ENCODE results near the gene ZNF638. TPM values are rescaled to one million over a fixed set of nuclear protein-coding genes. Genes with fewer than 3 reads are reported as not detected.

The ZNF638 gene
- polyA plus RNA-seq, 6 donors from 2014 or later: 34.9 to 80.2 (median 50.9) TPM

DNA sequence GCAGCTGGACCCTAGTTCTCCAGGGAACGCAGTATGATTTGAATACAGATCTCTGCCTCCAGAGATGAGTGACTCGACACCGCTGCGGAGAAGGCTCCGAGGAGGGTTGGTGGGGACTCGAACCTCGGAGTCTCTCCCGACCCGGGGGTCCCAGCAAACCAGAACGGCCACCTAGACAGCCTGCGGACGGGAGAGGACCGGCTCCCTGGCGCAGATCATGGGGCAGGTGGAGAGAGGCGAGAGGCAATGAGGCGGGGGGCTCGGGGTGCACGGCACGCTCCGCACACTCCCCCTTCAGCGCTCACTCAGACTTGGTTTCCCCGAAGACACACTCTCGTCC lies 134.3 kb downstream of the ZNF638 start:
- Mint-ChIP-seq H3K36me3 (no peaks in the 10 kb centered on the region), H3K9me3 (peaks cover 0 to 10% (median 4%) of the 10 kb centered on the region in 7 donors), H3K27me3 (peaks cover 27 to 47% (median 37%) of the 10 kb centered on the region in 3 donors), H3K4me3 (no peak overlapping the region), H3K4me1 (peaks cover 7 to 10% (median 7%) of the 10 kb centered on the region in 3 donors), H3K27ac (no peak overlapping the region)
- ATAC-seq (ENCODE audit: low read depth in 2 of 2) (no peak), DNase-seq (no peak)

DNA sequence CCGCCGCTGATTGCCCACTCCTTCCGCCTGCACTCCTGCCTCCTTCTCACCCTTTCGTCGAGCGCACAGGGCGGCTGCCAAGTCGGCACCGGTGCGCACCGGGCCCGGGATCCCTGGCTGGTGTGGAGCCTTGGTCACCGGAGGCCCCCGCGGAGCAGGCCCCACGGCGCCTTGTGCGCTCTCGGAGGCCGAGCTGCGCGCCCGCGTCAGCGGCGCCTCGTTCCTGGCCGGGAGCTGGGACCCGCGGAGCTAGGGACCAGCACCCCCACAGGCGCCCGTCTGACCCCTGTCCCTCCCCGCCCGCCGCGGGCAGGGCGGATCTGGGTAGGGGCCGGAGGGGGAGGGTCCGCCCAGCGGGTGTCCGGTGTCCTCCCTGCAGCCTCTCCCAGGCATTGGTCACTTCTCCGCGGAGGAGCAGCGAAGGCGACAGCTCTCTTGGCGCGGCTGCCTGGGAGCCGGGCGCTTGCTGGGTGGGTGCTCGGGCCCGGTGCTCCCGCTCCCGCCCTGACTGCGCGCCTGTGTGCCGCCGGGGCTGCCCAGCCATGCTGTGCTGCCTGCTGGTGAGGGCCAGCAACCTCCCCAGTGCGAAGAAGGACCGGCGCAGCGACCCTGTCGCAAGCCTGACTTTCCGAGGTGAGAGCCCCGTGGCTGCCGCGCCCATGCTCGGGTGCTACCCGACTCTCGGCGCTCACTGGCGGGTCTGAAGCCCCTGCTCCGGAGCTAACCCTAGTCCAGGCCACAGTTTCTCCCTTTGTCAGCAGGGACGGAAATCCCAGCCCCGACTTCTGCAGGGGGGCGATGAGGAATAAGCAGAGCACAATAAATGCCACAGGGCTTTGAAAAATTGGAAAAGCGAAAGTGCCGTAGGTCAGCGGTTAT lies 135.0 kb downstream of the ZNF638 start:
- ATAC-seq (ENCODE audit: low read depth in 2 of 2) (no peak), DNase-seq (no peak)
- peak overlapping the region; percentile 68 to 84 (median 75) for H3K4me3 Mint-ChIP-seq
- peaks cover 7 to 10% (median 7%) of the 10 kb centered on the region in 3 donors for H3K4me1 Mint-ChIP-seq
- no peak overlapping the region for H3K27ac Mint-ChIP-seq
- H3K9me3 Mint-ChIP-seq: peaks cover 0 to 5% (median 2%) of the 10 kb centered on the region in 7 donors
- peaks cover 27 to 42% (median 31%) of the 10 kb centered on the region in 3 donors for H3K27me3 Mint-ChIP-seq
- no peaks in the 10 kb centered on the region for H3K36me3 Mint-ChIP-seq

DNA sequence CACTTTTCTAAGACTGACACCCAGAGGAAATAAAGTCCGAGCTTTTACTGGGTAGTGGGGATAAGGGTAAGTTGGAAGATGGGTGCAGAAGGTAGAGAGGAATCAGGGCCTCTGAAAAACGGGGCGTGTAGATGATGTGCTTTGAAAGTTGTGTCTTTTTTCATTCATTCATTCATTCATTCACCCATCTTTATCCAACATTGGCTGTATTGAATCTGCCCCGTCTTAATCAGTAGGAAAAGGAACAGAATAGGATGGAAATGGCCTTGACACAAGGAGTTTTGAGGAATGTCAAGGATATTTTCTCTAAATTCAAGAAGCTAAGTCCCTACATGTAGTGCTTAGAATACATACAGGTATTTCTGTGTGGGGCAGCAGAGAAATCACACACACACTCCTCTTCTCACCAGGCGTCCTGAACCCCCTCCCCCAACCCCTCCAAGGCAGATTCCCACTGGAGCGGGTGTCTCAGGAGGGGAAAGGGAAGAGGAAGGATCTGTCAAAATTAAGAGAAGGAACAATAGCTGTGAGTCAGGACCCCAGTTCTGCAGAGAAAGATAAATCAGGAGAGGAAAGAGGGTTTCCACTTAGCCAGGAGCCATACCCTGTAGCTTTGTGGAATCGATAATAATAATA lies 135.7 kb downstream of the ZNF638 start:
- Mint-ChIP-seq H3K9me3 (peaks cover 0 to 4% (median 2%) of the 10 kb centered on the region in 7 donors), H3K36me3 (no peaks in the 10 kb centered on the region), H3K27ac (no peak overlapping the region), H3K27me3 (peaks cover 27 to 41% (median 31%) of the 10 kb centered on the region in 3 donors), H3K4me1 (peaks cover 7 to 10% (median 7%) of the 10 kb centered on the region in 3 donors), H3K4me3 (peak overlapping the region; percentile 68 to 84 (median 75))
- no peak for DNase-seq
- no peak for ATAC-seq (ENCODE audit: low read depth in 2 of 2)

DNA sequence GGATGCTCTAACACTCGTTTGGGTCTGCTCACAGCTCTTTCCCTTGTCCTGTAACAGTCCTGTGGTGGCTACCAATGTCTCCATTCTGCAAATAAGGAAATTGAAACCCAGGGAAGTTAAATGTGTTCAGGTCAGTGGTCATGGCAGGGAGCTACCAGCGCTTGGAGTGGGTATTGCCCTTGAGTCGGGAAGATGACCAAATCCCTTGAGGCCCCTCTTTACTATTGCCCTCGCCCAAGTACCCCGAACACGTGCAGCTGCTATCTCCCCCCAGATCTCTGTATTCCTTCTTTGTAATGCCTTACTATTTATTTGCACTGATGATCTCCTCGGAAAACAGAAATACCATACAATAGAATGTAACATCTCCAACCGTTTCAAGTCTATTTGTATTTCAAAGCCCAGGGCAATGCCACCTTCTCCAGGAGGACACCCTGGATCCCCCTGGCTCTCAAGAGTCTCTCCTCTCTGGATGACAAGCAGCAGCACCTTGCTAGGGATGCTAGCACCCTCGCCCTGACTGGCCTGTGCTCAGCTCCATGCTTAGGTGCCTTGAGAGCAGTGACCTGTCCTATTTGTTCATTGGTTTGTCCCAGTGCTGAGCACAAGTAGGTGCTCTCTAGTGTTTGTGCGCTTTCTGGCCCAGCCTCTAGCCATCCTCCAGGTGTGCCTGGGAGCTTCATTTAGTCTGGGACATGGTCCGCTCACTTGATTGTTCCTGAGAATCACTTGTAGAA lies 136.9 kb downstream of the ZNF638 start:
- Mint-ChIP-seq H3K4me3 (peak overlapping the region in 1 of 8 donors; percentile 26), H3K36me3 (no peaks in the 10 kb centered on the region), H3K4me1 (peaks cover 7 to 10% (median 7%) of the 10 kb centered on the region in 3 donors)

DNA sequence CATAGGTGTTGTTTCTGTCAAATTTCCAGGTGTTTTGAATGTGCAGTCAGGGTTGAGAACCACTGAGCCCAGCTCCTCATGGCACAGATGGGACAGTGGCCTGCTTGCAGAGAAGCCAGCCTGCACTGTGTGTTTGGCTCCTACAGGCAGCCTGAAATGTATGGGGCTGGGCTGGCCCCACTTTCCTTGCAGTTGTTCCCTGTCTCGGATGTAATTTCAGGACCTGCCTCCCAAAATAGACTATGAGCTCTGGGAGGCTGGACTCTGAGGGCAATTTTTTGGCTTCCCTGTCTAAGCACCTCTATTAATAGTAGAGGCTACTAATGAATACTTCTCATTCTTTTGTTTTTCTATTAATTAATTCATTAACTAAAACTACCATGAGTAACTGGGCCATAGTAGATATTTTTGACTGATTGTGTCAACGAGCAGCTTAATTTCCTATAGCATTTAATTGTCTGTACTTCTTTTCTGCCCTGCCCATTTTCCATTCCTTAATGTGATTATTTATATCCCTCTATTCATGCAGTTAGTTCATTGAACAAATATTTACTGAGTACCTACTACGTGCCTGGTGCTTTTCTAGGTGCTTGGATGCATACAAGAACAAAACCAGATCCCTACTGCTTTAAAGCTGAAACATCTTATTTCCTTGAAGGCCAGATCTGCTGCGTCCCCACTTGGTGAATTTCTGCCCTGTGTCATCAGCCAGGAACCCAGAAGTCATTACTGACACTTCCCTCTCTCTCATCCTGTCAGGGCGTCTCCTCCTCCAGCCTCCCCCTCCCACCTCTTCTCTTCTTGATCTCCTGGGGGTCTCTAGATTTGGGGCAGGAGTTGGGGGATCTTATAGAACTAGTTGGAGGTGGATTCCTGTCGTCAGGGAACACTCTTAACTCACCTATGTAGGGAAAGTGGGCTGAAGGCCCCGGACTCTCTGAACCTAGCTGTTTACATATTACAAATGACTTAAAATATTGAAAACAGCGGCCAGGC lies 138.1 kb downstream of the ZNF638 start:
- ATAC-seq (ENCODE audit: low read depth in 2 of 2) (no peak), DNase-seq (no peak)
- Mint-ChIP-seq H3K4me1 (peaks cover 7 to 12% (median 7%) of the 10 kb centered on the region in 3 donors), H3K4me3 (no peak overlapping the region), H3K9me3 (peaks cover 0 to 2% (median 0%) of the 10 kb centered on the region in 7 donors), H3K27me3 (peaks cover 27 to 57% (median 44%) of the 10 kb centered on the region in 3 donors), H3K36me3 (no peaks in the 10 kb centered on the region), H3K27ac (no peak overlapping the region)

More for the DNA sequence above, 136.9 kb downstream of the ZNF638 start:
- H3K27ac Mint-ChIP-seq: no peak overlapping the region
- ATAC-seq (ENCODE audit: low read depth in 2 of 2) (no peak), DNase-seq (no peak)
- H3K9me3 Mint-ChIP-seq: peaks cover 0 to 2% (median 0%) of the 10 kb centered on the region in 7 donors
- H3K27me3 Mint-ChIP-seq: peaks cover 27 to 53% (median 41%) of the 10 kb centered on the region in 3 donors

DNA sequence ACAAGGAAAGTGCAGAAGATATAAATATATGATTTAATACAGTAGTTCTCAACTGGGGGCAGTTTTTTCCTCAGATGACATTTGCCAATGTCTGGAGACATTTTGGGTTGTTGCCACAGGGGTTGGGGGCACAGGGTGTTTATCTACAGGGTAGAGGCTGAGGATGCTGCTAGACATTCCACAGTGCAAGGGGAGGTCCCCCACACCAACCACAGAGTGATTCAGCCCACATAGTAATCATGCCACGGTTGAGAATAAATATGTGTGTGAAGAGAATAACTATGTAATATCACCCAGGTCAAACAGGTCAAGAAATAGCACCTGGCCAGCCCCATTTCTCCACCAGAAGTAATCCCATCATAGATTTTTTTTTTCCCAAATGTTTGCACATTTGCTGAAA lies 139.7 kb downstream of the ZNF638 start:
- DNase-seq (no peak), ATAC-seq (ENCODE audit: low read depth in 2 of 2) (no peak)
- H3K36me3 Mint-ChIP-seq: no peaks in the 10 kb centered on the region
- H3K27me3 Mint-ChIP-seq: peaks cover 27 to 57% (median 44%) of the 10 kb centered on the region in 3 donors
- peaks cover 7 to 12% (median 7%) of the 10 kb centered on the region in 3 donors for H3K4me1 Mint-ChIP-seq
- no peak overlapping the region for H3K4me3 Mint-ChIP-seq
- no peak overlapping the region for H3K27ac Mint-ChIP-seq
- peaks cover 0 to 2% (median 0%) of the 10 kb centered on the region in 7 donors for H3K9me3 Mint-ChIP-seq

DNA sequence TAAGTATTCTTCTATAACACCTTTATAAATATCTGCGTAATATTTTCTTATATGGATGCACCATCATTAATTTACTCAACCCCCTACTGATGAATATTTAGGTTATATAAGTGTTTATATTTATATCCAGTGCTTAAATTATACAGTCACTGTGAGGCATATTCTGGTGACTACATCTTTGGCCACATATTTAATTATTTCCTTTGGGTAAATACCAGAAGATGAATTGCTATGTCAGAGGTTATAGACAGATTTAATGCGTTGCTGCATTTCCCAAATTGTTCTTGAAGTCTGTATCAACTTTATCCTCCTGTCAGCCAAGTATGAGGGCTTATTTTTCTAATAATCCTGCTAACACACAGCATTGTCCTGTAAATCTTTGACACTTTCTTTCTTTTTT lies 140.4 kb downstream of the ZNF638 start:
- Mint-ChIP-seq H3K27me3 (peaks cover 24 to 53% (median 40%) of the 10 kb centered on the region in 3 donors), H3K36me3 (no peaks in the 10 kb centered on the region), H3K4me3 (no peak overlapping the region), H3K9me3 (peaks cover 0 to 2% (median 0%) of the 10 kb centered on the region in 7 donors), H3K27ac (no peak overlapping the region), H3K4me1 (peaks cover 4 to 8% (median 5%) of the 10 kb centered on the region in 3 donors)
- DNase-seq (no peak), ATAC-seq (ENCODE audit: low read depth in 2 of 2) (no peak)

DNA sequence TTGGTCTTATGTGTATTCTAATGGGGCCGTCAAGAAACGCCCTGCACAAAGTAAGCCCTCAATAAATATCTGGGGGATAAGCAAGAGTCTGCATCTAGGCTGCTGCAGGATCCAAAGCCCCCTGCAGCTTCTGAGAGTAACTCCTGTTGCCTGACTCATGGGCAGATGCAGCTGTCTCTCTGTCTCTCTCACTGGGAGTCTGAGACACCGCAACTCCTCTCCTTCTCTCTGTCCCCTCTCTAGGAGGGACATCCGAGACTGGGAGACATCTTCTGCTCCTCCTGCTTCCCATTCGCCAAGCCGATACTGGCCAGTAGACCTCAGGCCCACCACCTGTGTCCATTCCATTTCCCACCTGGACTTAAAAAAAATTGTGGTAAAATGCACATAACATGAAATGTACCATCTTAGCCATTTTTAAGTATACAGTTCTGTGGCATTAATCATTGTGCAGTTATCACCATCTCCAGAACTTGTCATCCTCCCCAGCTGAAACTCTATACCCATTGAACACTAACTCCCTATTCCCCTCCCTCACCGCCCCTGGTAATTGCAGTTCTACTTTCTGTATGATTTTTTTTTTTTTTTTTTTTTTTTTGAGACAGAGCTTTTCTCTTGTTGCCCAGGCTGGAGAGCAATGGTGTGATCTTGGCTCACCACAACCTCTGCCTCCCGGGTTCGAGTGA lies 141.9 kb downstream of the ZNF638 start:
- no peak for ATAC-seq (ENCODE audit: low read depth in 2 of 2)
- H3K4me3 Mint-ChIP-seq: no peak overlapping the region
- peaks cover 0 to 2% (median 0%) of the 10 kb centered on the region in 7 donors for H3K9me3 Mint-ChIP-seq
- DNase-seq: no peak
- peaks cover 0 to 5% (median 0%) of the 10 kb centered on the region in 3 donors for H3K4me1 Mint-ChIP-seq
- peaks cover 11 to 39% (median 27%) of the 10 kb centered on the region in 3 donors for H3K27me3 Mint-ChIP-seq
- no peak overlapping the region for H3K27ac Mint-ChIP-seq
- H3K36me3 Mint-ChIP-seq: no peaks in the 10 kb centered on the region

DNA sequence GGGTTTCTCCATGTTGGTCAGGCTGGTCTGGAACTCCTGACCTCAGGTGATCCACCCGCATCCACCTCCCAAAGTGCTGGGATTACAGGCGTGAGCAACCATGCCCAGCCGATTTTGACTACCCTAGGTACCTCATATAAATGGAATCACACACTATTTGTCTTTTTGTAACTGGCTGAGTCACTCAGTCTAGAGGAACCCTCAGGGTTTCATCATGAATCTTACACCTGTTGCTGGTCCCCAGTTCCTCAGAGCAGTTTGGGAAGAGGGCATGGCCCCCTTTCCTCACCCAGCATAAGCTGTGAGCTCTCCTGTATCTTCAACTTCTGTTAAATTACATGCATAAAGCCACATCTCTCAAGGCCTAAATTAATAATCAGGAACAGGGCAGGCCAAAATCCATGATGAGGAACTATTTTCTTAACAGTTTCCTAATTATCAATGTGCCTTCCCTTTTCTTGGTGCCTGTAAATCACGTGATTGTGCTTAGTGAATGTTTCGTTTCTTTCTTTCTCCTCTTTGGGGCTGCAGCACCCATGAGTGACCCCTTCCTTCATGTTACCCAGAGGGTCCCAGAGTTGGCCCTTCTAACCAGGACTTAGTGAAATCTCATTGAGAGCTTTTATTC lies 142.6 kb downstream of the ZNF638 start:
- ATAC-seq (ENCODE audit: low read depth in 2 of 2) (no peak), DNase-seq (no peak)
- Mint-ChIP-seq H3K4me3 (no peak overlapping the region), H3K9me3 (peaks cover 0 to 2% (median 0%) of the 10 kb centered on the region in 7 donors), H3K4me1 (peaks cover 0 to 10% (median 0%) of the 10 kb centered on the region in 3 donors), H3K27ac (no peak overlapping the region), H3K27me3 (peaks cover 6 to 37% (median 27%) of the 10 kb centered on the region in 3 donors), H3K36me3 (no peaks in the 10 kb centered on the region)

DNA sequence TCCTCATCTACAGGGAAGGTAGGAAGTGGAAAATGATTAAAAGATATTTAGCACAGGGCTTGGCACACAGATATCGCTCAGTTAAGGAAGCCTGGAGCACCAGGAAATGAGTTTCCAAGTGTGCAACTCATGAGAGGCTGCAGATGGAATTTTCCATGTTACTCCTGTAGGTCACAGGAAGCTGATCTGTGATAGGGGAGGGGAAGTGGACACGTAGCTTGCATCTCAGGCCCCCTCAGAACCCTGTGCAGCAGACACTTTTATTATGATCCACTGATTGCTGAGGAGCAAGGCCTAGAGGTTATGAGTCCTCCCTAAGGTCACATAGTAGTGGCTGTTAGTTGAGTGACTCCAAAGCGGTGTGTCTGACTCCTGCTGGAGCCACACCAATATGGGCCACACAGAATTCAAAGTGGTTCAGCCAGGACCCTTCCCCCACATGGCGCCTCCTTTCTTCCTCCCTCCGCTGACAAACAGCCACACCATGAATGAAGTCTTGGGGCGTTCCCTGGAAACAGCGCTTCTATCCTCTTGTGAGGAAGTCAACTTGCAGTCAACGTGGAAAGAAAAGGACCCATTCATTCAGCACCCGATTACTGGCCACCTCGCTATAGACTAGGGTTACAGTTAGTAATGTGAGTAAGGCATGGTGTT lies 143.3 kb downstream of the ZNF638 start:
- Mint-ChIP-seq H3K27ac (no peak overlapping the region), H3K4me1 (peaks cover 0 to 12% (median 0%) of the 10 kb centered on the region in 3 donors), H3K27me3 (peaks cover 7 to 40% (median 30%) of the 10 kb centered on the region in 3 donors), H3K9me3 (peaks cover 0 to 2% (median 0%) of the 10 kb centered on the region in 7 donors), H3K4me3 (peak overlapping the region in 1 of 8 donors; percentile 3), H3K36me3 (no peaks in the 10 kb centered on the region)
- ATAC-seq (ENCODE audit: low read depth in 2 of 2) (no peak), DNase-seq (no peak)

DNA sequence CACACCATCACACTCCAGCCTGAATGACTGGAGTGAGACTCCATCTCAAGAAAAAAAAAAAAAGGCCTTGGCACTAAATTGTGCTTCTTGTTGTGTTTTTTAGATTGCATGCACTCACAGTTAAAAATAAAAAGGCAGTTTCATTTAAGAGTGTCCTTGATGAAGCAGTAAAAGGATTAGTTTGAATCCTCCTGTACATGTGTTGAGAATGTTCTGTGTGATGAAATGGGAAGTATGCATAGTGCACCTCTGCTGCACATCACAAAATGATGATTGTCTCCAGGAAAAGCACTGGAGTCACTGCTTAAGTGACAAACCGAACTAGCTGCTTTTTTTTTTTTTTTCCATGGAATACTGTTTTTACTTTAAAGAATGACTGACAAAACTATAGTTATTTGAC lies 144.9 kb downstream of the ZNF638 start:
- H3K27ac Mint-ChIP-seq: peak overlapping the region in 1 of 6 donors; percentile 44
- H3K4me3 Mint-ChIP-seq: no peak overlapping the region
- DNase-seq: no peak
- H3K4me1 Mint-ChIP-seq: peaks cover 0 to 12% (median 0%) of the 10 kb centered on the region in 3 donors
- no peak for ATAC-seq (ENCODE audit: low read depth in 2 of 2)
- peaks cover 0 to 2% (median 0%) of the 10 kb centered on the region in 7 donors for H3K9me3 Mint-ChIP-seq
- H3K36me3 Mint-ChIP-seq: no peaks in the 10 kb centered on the region
- peaks cover 7 to 39% (median 37%) of the 10 kb centered on the region in 3 donors for H3K27me3 Mint-ChIP-seq

Data from naive B cell (primary cell).